Measurements from ENCODE around the gene TEX19. TPM values are rescaled to one million over a fixed set of nuclear protein-coding genes. Genes with fewer than 3 reads are reported as not detected.
"Not testable (repeated sequence)": the region's sequence is repeated elsewhere in the genome, so short reads cannot be mapped to it uniquely, and the experiment has no call there.

Gene TEX19
- total and polyA plus RNA-seq, 11 donors: not detected

- H3K36me3 ChIP-seq: no peaks in the 10 kb centered on the region
- DNase-seq (no peak), ATAC-seq (no peak)
- intact Hi-C loops (cut with DNase I): loop anchor here in 5 of 10 donors (5.0 to 10.0 kb wide), 4 partner anchors 45 to 418 kb away; no protein-coding TSS in a partner anchor
- H3K9me3 ChIP-seq: no peaks in the 10 kb centered on the region
- 58 to 74% (median 64%) methylated on average over 11 to 20 of the region's 20 CpGs for WGBS, 4 donors
- H3K27me3 ChIP-seq: peaks cover 0 to 32% (median 0%) of the 10 kb centered on the region in 9 donors
- peaks cover 0 to 4% (median 0%) of the 10 kb centered on the region in 12 donors for H3K4me1 ChIP-seq
- H3K27ac ChIP-seq: no peak overlapping the region
- TF ChIP-seq POLR2A (IDR thresholded peaks at IDR 0.05): no peak
- H3K4me3 ChIP-seq: no peak overlapping the region
Measured at GRCh38 chr17:82356845-82357355, 2.1 kb upstream of the TEX19 start.

- DNase-seq (no peak), ATAC-seq (no peak)
- H3K27me3 ChIP-seq: peaks cover 0 to 32% (median 0%) of the 10 kb centered on the region in 9 donors
- TF ChIP-seq CTCF (IDR thresholded peaks at IDR 0.05): no peak
- TF ChIP-seq POLR2A (IDR thresholded peaks at IDR 0.05): no peak
- no peak overlapping the region for H3K27ac ChIP-seq
- WGBS, 4 donors: 70 to 100% (median 87%) methylated on average over 1 to 2 of the region's 2 CpGs
- peaks cover 0 to 4% (median 0%) of the 10 kb centered on the region in 12 donors for H3K4me1 ChIP-seq
- H3K36me3 ChIP-seq: no peaks in the 10 kb centered on the region
- intact Hi-C loops (cut with DNase I): loop anchor here in 5 of 10 donors (5.0 to 10.0 kb wide), 4 partner anchors 45 to 417 kb away; no protein-coding TSS in a partner anchor
- no peak overlapping the region for H3K4me3 ChIP-seq
- no peaks in the 10 kb centered on the region for H3K9me3 ChIP-seq
Measured at GRCh38 chr17:82357394-82357793, 1.7 kb upstream of the TEX19 start.

- ATAC-seq, H3K36me3 ChIP-seq, H3K27ac ChIP-seq, H3K4me3 ChIP-seq, DNase-seq, H3K9me3 ChIP-seq, H3K4me1 ChIP-seq: not testable (repeated sequence)
- intact Hi-C loops (cut with DNase I): loop anchor here in 5 of 10 donors (5.0 to 10.0 kb wide), 4 partner anchors 43 to 415 kb away; no protein-coding TSS in a partner anchor
- peaks cover 0 to 32% (median 0%) of the 10 kb centered on the region in 9 donors for H3K27me3 ChIP-seq
- 72 to 90% (median 88%) methylated on average over 1 of the region's 1 CpG for WGBS, 4 donors
Measured at GRCh38 chr17:82359451-82360074, 516 bp downstream of the TEX19 start.

- H3K4me1 ChIP-seq: peaks cover 0 to 4% (median 0%) of the 10 kb centered on the region in 12 donors
- H3K27ac ChIP-seq: no peak overlapping the region
- TF ChIP-seq CTCF (IDR thresholded peaks at IDR 0.05): no peak
- no peak for TF ChIP-seq POLR2A (IDR thresholded peaks at IDR 0.05)
- H3K9me3 ChIP-seq: no peaks in the 10 kb centered on the region
- intact Hi-C loops (cut with DNase I): no loop called here
- ATAC-seq (no peak), DNase-seq (no peak)
- WGBS, 4 donors: 89 to 96% (median 92%) methylated on average over 6 of the region's 6 CpGs
- H3K4me3 ChIP-seq: no peak overlapping the region
- peaks cover 0 to 20% (median 0%) of the 10 kb centered on the region in 9 donors for H3K27me3 ChIP-seq
- H3K36me3 ChIP-seq: no peaks in the 10 kb centered on the region
Measured at GRCh38 chr17:82361885-82362633, 3.0 kb downstream of the TEX19 start.
